HUDEP-2 (cell line): ENCODE measurements around the gene BNC2.
A peak's percentile ranks its signal among the peaks of the same experiment; 100 is the strongest.

Experiments
- DNase-seq, 76 experiments: peaks; one replicate each; lab custom pipeline; 2025; ENCODE audit not compliant: unreplicated experiment in 76 of 76; lab: John Stamatoyannopoulos, UW

Gene BNC2

DNA sequence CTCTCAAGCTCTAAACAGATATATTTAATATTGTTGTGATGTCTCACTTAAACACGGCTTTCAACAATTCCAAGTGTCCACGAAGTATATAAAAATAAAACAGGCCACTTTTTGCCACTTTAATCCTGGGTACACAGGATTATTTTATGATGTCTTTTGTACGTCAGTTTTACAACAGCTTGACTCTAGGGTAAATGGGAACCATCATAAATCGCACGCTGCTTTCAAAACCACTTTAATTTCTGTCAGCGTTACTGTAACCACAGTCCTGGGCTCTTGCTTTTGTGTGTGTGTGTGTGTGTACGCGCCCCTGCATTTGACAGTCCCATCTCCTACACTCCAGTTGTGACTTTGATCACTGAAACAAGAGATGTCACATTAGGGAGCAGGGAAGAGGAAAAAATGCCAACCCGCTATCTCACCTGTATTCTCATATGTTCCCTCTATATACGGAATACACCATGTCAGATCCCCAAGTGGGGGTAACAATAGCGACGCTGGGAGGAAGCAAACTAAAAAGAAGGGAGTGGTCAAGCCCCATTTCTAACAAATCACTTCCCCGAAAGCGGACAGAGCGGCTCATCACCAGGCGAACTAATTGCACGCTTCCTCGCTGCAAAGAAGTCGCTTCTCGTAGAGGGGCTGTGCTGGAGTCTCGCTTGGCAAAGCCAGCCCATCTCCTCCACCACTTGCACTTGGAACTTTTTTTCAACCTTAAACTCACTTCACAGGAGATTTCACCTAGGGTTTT lies 1.2 kb downstream of the BNC2 start:
- DNase-seq = no peak

DNA sequence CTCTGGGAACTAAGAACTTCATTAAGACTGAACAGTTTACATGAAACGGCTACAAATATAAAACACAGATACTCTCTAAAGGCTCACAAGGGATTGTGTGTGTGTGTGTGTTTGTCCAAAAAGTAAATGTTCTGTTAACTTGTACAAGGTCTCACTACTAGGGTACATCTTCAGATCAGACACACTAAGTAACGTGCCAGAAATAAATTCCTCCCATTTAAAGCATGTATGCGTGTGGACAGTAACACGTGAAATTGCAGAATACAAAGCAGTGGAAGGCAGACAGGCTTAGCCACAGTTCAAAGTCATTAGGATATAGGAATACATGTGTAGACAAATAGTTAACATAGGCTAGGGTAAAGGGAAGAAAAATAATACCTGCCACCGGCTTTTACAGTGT lies 1.8 kb downstream of the BNC2 start:
- DNase-seq = no peak

DNA sequence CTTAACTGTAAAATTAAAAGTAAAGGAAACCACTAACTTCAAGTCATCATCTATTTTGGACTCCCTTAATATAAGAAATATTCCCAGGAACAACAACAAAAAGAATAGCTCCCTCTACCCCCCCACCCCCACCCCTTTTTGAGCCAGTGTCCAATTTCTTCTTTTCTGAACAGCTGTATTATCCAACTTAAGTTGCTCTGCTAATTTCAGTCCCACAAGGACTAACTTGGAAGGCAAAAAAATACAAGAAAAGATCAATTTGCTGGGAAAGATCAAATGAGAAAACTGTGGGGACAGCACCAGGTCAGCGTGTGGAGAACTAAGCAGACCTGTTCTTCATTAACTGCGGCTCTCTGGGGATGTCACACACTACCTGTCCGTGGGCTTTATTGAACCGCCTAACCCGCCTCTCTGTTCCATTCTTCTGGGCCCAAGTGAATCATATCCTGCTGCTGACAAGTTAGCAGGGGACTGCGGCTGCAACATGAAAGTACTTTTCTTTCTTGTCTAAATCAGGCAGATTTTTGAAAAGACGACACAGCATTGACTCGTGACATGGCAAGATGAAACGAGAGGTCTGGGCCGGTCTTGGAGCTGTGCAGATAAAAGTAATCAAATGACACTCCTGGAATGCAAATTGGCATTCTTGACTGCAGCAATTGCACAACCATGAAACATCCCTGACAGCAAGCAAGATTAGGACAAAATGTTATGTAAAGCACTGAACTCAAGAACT lies 2.7 kb downstream of the BNC2 start:
- DNase-seq = no peak

DNA sequence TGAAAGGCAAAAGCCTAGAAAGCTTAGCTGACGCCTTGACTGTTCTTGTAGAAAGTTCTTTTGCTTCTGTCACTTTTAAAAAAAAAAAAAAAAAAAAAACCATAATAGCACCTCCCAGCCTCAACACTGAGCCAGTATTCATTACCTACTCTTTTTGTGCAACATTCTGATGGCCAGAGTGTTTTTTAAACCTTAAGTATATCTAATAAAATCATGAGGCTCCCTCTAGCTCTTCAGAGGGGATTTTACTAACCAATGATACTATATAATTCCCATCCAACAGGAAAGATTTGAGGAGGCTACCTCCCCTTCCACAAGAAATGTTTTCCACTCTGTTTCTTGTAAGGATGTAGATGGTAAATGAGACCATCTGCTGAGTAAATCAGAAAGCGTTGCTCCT lies 3.9 kb downstream of the BNC2 start:
- DNase-seq = no peak

DNA sequence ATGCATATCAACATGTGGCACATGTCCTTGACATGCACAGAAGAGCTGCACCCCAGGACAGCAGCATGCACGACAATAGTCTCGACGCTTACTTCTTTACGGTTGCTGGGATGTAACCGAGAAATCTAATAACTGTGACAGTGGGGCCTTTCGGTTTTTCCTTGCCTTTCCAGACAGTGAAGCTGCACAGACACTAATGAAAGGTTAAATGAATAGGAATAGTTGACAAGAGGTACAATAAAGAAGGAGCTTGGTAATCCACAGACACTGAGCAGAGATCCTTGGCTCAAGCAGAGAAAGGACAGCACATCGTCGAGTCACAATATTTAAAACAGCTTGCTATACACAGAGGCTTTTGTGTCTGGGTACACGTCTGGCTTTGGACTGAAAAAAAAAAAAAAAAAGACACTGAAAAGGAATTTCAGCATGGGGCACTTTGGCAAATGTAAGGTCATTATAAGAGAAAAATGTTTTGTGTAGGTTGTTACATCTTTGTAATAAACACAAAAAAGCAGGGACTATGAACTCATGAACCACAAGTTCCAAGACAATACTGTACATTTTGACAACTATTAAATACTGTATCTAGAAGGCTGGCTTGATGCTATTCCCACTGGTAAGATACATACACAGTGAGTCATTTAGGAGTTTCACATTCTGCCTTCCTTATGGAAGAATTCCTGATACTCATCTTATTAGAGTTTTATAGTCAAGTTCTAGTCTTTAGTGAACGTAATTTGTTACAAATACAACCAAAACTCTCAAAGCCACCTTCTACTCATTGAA lies 5.6 kb downstream of the BNC2 start:
- no peak for DNase-seq

DNA sequence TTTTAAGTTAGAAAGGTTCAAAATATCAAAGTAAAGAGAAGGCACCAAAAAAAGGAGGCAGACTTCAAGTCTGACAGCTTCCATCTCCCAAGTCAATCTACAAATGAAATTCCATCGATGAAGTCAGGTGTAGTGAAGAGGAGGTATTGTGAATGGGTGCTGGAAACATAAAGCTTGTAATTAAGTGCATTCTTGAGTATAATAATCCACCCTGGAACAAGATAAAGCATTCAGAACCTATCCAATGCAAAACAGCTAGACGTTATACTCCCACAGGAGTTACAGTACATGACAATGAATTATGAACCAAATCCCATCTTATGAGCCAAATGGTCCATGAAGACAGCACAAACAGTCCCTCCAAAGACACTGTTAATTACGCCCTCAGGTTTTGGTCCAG lies 22.3 kb downstream of the BNC2 start:
- DNase-seq = no peak

DNA sequence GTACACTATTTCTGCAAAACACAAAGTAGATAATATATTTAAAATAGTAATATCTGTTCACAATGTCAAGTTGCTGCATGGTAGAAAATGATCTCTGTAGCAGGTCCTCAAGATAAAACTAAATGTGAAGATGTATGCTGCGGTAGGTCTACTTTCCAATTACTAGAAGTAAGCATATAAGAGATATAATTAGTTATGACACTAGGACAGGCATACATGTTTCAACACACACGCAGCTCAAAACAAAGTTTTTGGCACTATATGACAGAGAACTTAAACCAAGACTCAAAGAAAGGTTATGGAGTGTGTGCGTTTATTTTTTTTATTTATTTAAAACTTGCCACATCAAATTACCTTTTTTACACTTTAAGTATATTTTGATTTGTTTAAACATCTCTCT lies 23.5 kb downstream of the BNC2 start:
- no peak for DNase-seq

DNA sequence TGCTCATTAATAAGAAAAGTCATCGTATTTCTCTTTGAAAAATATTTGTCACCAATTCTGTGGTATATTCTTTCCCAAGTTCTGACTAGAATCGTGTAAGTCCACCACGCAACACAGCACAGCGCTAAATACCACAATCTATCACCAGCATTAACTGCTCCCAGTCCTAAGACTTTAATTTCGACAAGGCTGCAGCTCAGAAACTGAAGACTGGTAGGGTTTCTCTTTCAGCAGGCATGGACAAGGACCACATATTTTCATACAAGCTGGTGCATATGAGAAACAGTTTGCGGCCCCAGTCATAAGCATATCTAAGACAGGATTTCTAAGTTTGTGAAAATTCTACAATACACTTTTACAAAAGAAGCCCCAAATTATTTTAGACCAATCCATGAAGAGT lies 24.1 kb downstream of the BNC2 start:
- DNase-seq = no peak

DNA sequence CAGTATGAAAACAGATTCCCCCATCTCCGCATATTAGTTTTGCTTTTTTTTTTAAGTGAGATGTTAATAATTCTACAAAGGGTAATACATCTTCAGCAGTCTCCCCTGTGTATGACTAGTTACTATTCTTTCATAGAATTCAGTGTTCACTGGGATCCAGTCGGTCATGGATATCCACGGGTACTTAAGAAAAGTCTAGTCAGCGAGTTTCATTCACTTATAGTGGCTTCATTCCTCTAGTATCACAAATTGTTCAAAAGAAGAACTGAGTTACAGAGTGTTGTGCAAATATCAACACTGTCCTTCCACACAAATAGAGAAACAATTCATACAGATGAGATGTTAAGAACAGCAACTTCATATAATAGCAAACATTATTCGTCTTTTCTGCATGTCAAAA lies 35.7 kb downstream of the BNC2 start:
- DNase-seq = no peak

DNA sequence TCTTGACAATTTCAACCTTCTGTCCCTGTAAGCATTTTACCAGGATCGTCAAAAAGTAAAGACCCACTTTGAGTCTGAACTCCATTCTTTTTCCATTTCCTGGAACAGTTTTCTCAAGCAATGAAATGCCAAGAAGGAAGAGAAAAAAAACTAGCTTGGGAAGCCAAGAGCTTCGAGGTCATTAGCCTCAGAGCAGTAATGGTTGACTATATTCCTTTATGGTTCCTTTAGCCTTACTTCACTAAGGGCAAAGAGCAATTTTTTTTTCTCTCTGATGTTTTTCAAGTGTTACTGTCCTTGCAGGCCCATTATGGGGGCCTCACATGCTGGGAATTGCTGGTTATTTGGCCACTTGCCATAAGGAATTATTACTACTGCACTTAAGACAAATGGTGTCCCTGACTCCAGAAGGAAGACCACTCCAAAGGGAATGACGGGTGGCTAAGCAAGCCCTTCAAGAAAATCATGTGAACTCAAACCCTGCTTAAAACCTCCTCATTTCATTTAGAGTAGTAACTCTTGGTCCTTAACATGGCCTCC lies 37.1 kb downstream of the BNC2 start:
- DNase-seq = no peak

DNA sequence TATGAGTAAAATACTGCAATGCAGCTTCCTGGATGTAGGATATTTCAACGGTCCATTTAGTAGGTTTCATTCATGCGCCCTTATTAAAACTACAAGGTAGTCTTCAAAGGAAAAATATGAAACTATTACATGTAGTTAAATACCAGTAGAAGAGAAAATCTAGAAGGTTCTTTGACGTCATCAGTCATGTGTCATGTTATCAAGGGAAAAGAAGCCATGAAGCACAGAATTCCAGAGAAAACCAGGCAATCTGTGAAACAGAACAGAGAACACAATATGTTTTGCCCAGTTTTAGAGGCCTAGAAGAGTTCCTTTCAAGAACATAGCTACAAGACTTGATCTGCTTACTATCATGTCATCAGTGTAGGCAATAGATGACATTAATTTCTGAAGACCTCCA lies 38.4 kb downstream of the BNC2 start:
- no peak for DNase-seq

DNA sequence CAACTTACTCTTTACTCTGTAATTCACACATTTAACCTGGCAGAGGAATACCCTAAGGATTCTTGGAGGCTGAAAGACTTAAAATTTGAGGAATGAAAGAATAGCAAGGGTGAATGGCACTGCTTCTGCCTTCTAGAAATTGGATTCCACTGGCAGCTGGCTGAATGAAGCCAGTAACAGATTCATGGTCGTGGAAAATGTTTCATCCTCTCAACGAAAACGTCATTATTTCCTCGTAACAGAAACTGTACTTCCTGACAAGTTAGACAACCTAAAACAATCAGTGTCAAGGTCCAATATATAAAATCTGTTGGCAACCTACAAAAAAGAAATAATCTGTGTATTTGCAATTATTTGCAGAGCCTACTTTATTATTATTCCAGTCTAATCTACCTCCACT lies 39.7 kb downstream of the BNC2 start:
- no peak for DNase-seq

DNA sequence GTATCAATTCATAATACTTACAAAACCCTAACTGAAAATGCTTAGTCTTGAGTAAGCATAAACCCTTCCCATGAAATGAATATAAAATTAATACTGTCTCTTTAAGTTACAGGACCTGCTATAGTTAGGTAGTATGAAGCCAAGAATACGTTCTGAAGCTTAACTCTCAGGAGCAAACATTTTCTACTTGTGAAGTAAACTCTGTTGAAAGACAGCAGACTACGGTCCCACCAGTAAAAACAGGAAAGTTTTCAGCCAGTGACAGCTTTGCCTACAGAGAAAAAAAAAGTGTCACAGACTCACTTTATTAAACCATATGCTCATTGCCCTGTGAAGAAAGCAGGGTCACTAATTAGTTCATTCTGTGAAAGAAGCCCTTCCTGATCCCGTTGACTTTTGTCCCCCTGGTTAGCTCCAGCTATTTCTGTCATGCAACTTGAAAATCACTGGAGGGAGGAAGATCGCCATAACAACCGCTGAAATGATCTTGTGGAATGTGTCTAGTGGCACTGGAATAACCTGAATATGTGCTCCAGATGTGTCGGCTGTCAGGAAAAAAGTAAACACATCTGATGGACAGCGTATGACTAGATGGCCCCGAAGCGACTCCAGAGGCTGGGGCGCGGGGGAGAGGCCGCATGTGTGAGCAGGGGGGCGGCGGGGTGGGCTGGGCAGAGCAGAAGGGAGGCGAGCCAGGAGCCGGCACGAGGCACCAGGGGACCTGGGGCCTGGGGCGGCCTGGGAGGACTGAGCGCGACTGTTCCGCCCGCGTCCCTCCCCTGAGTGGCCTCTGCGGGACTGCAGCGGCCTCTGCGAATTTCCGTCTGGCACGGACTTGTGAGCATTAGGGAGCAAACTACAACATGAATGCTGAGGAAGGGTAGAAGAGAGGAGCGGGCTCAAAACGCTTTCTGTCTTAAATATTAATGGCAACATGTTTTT lies 41.9 kb downstream of the BNC2 start:
- DNase-seq = no peak

DNA sequence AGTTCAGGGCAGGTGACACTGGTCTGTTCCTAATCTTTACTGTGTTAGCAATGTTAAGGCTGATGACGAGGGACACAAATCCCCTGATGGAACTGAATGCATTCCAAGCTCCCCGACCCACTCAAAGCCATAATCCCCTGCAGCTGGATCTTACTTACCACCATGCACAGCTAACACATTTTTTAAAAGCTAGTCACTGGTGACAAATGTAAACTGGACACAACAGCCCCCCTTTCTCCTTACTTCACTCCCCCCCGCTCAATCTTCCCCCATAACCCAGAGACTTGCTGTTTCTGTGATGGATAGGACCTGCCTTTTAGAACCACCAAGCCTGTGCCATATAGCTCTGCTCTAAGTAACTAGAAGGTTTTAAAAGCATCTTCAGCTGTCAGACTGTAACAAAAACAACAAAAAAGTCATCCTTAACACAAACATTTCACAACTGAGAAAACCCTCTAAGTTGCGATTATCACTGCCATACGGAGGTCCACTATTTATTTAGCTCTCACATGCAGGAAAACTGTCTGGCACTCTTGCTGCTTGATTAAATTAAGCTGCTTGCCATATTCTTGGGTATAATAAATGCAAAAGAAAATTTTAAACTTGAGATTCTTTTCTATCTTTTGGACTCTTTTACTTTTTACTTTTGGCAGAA lies 44.4 kb downstream of the BNC2 start:
- no peak for DNase-seq

DNA sequence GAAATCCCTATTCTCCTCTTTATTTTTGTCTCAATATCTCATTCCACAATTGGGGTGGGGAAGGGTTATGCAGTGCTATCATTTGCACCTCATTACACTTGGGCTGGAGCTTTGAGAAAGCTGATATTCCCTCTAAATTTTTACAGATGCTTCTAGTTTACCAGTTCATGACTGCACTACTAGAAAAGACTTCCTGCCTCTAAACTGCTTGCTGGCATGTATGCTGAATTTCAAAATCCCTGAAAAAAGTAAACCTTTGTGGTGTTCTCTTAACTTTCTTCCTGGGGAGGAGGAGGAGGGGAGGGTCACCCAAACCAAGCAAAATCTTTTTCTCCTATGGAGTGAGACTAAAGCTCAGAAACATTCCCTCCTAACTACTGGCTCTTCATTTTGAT lies 45.1 kb downstream of the BNC2 start:
- DNase-seq = no peak

DNA sequence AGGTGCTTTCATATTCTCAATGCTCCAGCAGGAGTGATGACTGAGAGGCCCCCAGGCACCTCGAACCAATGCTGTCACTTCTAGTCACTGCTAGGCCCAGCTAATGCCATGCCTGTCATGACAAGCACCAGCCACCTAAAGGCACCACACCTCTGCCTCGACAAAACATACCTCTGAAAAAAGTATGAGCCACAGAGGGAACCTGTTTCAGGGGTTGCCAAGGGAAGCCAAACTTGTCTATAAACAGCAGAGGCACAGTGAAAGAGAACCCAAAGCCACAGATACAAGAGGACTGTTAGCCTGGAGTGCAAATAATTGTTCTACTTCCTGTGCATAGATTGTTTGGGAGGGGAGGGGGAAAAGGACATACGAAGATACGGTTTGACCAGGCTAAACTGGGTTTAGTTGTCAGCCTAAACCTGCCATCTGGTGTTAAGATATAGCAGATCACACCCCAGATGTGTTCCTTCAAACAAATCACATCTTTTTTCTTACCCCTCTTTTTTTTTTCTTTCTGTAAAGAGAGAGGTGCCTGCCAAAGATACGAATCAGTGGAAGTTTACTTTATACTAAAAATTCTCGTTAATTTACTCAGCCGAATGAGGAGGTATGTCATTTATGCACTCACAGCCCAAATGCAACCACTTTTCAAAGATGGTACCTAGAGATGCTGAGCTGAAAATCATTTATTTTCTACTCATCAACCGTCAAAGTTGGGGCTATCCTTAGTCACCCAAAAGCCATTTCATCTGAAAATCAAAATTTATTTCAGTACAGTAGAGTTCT lies 45.7 kb downstream of the BNC2 start:
- DNase-seq = peak in 7 of 76 experiments; percentile 3 to 26 (median 14)

DNA sequence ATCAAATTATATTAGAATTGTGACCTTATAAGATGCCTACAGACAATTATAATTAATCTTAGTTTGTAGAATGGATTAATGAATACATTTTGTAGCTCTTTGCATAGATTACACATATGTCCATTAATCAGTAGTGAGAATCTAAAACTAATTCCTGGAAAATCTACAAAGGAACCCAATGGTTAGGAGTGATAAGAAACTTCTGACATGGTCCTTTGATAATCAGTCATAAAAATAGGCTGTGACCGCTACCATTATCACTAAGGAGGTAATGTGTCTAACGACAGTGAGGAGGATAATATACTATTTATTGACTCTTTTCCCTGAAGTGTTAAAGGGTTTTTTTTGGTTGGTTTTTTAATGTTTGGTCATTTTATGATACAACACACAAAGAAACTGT lies 46.6 kb downstream of the BNC2 start:
- peak in 30 of 76 experiments; percentile 3 to 77 (median 40) for DNase-seq

DNA sequence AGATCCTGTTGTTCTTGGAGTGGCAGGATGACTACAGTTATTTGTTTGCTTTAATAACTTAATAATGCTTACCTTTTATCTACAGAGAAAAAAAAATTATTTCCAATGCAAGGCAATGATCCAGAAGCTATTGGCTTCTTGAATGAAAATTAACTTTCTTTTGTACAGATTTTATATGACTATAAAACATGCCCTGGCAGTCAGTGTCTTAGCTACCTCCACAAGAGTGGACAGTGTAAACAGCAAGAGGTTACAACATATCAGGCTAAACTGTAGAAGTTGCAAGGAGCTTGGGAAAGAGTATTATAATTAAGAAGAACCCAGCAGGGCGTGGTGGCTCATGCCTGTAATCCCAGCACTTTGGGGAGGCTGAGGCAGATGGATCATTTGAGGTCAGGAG lies 49.1 kb downstream of the BNC2 start:
- no peak for DNase-seq

DNA sequence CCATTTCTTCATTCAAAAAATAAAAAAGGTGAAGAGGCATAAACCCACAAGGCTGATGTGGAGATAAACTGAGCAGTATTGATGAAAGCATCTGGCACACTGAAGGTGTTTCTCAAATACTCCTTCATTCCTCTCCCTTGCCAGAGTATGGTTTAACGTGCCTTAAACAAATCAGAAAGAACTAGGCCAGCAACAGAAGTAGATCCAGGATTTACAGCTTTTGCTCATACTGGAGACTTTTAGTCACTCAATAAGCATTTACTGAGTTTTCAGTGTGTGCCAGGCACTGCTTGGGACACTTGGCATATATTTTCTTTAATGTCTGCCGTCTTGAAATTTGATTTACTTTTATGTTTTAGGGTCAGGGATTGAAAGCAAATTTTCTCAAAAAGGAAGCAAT lies 53.0 kb downstream of the BNC2 start:
- DNase-seq = no peak
